H1 (cell line): ENCODE measurements around the gene NLK. TPM values are rescaled to one million over a fixed set of nuclear protein-coding genes. Genes with fewer than 3 reads are reported as not detected.
A peak's percentile ranks its signal among the peaks of the same experiment; 100 is the strongest.

Experiments used
- CTCF ChIA-PET: fragments of 300-600 bp; sonication (Branson Sonifier 250); formaldehyde crosslinking; loops from one replicate; lab custom pipeline; 2021; ENCODE audit not compliant: partially characterized antibody; lab: Charles Lee
- POLR2A ChIA-PET: fragments of 300-600 bp; sonication (Branson Sonifier 250); formaldehyde crosslinking; loops from one replicate; lab custom pipeline; 2021; ENCODE audit warnings: inconsistent platforms; ENCODE audit not compliant: partially characterized antibody; lab: Charles Lee
- DNase-seq, 2 experiments: peaks; one replicate each; pipeline versions ENCODE4 v3.0.0 to v3.0.0-alpha.2; 2010 to 2022; ENCODE audit warnings: low spot score in 2 of 2, low read depth in 1 of 2, mixed read lengths in 1 of 2
- FAIRE-seq: peaks from 2 replicates; lab custom pipeline; 2011; peaks lifted over from hg19 to GRCh38; lab: Jason Lieb, UNC
- H2AFZ ChIP-seq: 2 replicates; pipeline ENCODE4 v1.8.1; 2012; ENCODE audit warnings: low read length, inconsistent platforms
- H2AK5ac ChIP-seq: 2 replicates; pipeline ENCODE4 v1.6.1; 2013; ENCODE audit warnings: low read depth, low read length
- H2BK120ac ChIP-seq: replicated peaks from 2 replicates; pipeline ENCODE3; 2013; ENCODE audit warnings: low read depth, low read length, inconsistent platforms
- H2BK12ac ChIP-seq: 2 replicates; pipeline ENCODE4 v1.6.1; 2013; ENCODE audit warnings: low read depth, low read length
- H2BK15ac ChIP-seq: 2 replicates; pipeline ENCODE4 v1.6.1; 2013; ENCODE audit warnings: low read length
- H2BK20ac ChIP-seq: 2 replicates; pipeline ENCODE4 v1.6.1; 2013; ENCODE audit warnings: low read length
- H2BK5ac ChIP-seq: 2 replicates; pipeline ENCODE4 v1.6.1; 2013; ENCODE audit warnings: low read depth, low read length
- H3K14ac ChIP-seq: 2 replicates; pipeline ENCODE4 v1.6.1; 2013; ENCODE audit warnings: inconsistent platforms; ENCODE audit not compliant: insufficient read length
- H3K18ac ChIP-seq: 2 replicates; pipeline ENCODE4 v1.6.1; 2013; ENCODE audit warnings: low read length; ENCODE audit errors: extremely low read depth
- H3K23ac ChIP-seq: 2 replicates; pipeline ENCODE4 v1.6.1; 2013; ENCODE audit warnings: inconsistent platforms; ENCODE audit not compliant: insufficient read length
- H3K23me2 ChIP-seq: 2 replicates; pipeline ENCODE4 v1.6.1; 2013; ENCODE audit warnings: low read depth, low read length
- H3K27ac ChIP-seq: 2 replicates; pipeline ENCODE4 v1.6.1; 2011; ENCODE audit warnings: low read depth, low read length, inconsistent platforms
- H3K27me3 ChIP-seq, 4 experiments: replicated peaks in 1 of 4; 1 replicate in 1 of 4; 2 replicates in 3 of 4; pipeline versions ENCODE4 v1.6.1 to v1.8.1; 2011 to 2013; ENCODE audit warnings: low read length in 3 of 4, mild to moderate bottlenecking in 3 of 4, inconsistent platforms in 2 of 4, mixed read lengths in 2 of 4, moderate library complexity in 1 of 4; ENCODE audit not compliant: control insufficient read depth in 3 of 4, insufficient read depth in 3 of 4; ENCODE audit errors: extremely low read depth in 1 of 4
- H3K36me3 ChIP-seq, 4 experiments: 2 replicates each; pipeline versions ENCODE4 v1.6.1 to v1.8.1; 2011 to 2013; ENCODE audit warnings: mild to moderate bottlenecking in 4 of 4, low read length in 3 of 4, moderate library complexity in 2 of 4, control low read depth in 1 of 4, inconsistent platforms in 1 of 4; ENCODE audit not compliant: insufficient read depth in 4 of 4, control insufficient read depth in 2 of 4
- H3K4ac ChIP-seq: replicated peaks from 2 replicates; pipeline ENCODE3; 2013; ENCODE audit warnings: low read length, low read depth, mixed read lengths, inconsistent platforms; ENCODE audit not compliant: insufficient read length
- H3K4me1 ChIP-seq, 4 experiments: replicated peaks in 1 of 4; 1 replicate in 1 of 4; 2 replicates in 3 of 4; pipeline versions ENCODE4 v1.6.1 to v1.8.1; 2011 to 2013; ENCODE audit warnings: low read length in 3 of 4, inconsistent platforms in 2 of 4, mixed read lengths in 1 of 4; ENCODE audit not compliant: insufficient read depth in 4 of 4, control insufficient read depth in 3 of 4
- H3K4me2 ChIP-seq, 2 experiments: 2 replicates each; pipeline versions ENCODE4 v1.6.1 to v1.8.1; 2011 to 2013; ENCODE audit warnings: low read depth in 2 of 2, low read length in 2 of 2, control low read depth in 1 of 2, inconsistent platforms in 1 of 2, mild to moderate bottlenecking in 1 of 2; ENCODE audit not compliant: insufficient read depth in 1 of 2
- H3K4me3 ChIP-seq, 4 experiments: fragments of 200-600, 300-600 bp in 1 of 4; sonication (generic), shearing (Covaris generic), sonication (Bioruptor Twin) in 1 of 4; 2 replicates each; pipeline versions ENCODE4 v1.5.1 to v1.8.1; 2011 to 2016; ENCODE audit warnings: low read length in 4 of 4, low read depth in 3 of 4, control low read depth in 2 of 4, inconsistent platforms in 2 of 4, mild to moderate bottlenecking in 2 of 4, mixed read lengths in 1 of 4, moderate library complexity in 1 of 4; ENCODE audit not compliant: insufficient read depth in 2 of 4; ENCODE audit errors: extremely low read depth in 1 of 4
- H3K56ac ChIP-seq: replicated peaks from 2 replicates; pipeline ENCODE3; 2013; ENCODE audit warnings: low read depth, mild to moderate bottlenecking, mixed read lengths, low read length, inconsistent platforms; ENCODE audit not compliant: insufficient read length
- H3K79me1 ChIP-seq: 2 replicates; pipeline ENCODE4 v1.6.1; 2013; ENCODE audit warnings: low read depth, low read length, control low read depth
- H3K79me2 ChIP-seq, 2 experiments: 2 replicates each; pipeline versions ENCODE4 v1.6.1 to v1.8.1; 2012 to 2013; ENCODE audit warnings: low read length in 2 of 2, mild to moderate bottlenecking in 2 of 2, inconsistent platforms in 1 of 2; ENCODE audit not compliant: insufficient read depth in 2 of 2, control insufficient read depth in 1 of 2
- H3K9ac ChIP-seq, 4 experiments: replicated peaks in 1 of 4; 1 replicate in 1 of 4; 2 replicates in 3 of 4; pipeline versions ENCODE4 v1.6.1 to v1.8.1; 2011 to 2013; ENCODE audit warnings: low read depth in 3 of 4, low read length in 3 of 4, control low read depth in 2 of 4, mild to moderate bottlenecking in 2 of 4, moderate library complexity in 2 of 4, inconsistent platforms in 1 of 4; ENCODE audit errors: extremely low read depth in 1 of 4
- H3K9me3 ChIP-seq, 2 experiments: 2 replicates each; pipeline versions ENCODE4 v1.6.1 to v1.8.1; 2012 to 2013; ENCODE audit warnings: mild to moderate bottlenecking in 2 of 2, moderate library complexity in 2 of 2, control low read depth in 1 of 2, inconsistent platforms in 1 of 2, low read depth in 1 of 2, low read length in 1 of 2, mixed read lengths in 1 of 2; ENCODE audit not compliant: insufficient read depth in 2 of 2
- H4K20me1 ChIP-seq, 2 experiments: replicated peaks in 1 of 2; 2 replicates each; pipeline versions ENCODE3 to v1.8.1; 2011 to 2013; ENCODE audit warnings: inconsistent platforms in 2 of 2, low read length in 2 of 2, mild to moderate bottlenecking in 1 of 2; ENCODE audit not compliant: insufficient read depth in 2 of 2, control insufficient read depth in 1 of 2
- H4K5ac ChIP-seq: 2 replicates; pipeline ENCODE4 v1.6.1; 2013; ENCODE audit warnings: low read length, low read depth, mixed read lengths, inconsistent platforms; ENCODE audit not compliant: insufficient read length
- H4K8ac ChIP-seq: 2 replicates; pipeline ENCODE4 v1.8.0; 2013; ENCODE audit warnings: mild to moderate bottlenecking, moderate library complexity, low read length, inconsistent platforms; ENCODE audit not compliant: insufficient read depth; ENCODE audit errors: extremely low read depth
- H4K91ac ChIP-seq: replicated peaks from 2 replicates; pipeline ENCODE3; 2013; ENCODE audit warnings: low read length, mixed read lengths, inconsistent platforms; ENCODE audit not compliant: insufficient read length
- CTBP2 ChIP-seq: IDR thresholded peaks from 2 replicates; pipeline ENCODE4 v1.7.0; 2011; ENCODE audit warnings: borderline replicate concordance, mild to moderate bottlenecking, moderate library complexity, mixed read lengths, low read length; ENCODE audit not compliant: insufficient read depth, insufficient read length
- EGR1 ChIP-seq: IDR thresholded peaks from 2 replicates; pipeline ENCODE4 v1.6.1; 2011; ENCODE audit warnings: low read depth, low read length, borderline replicate concordance
- FOSL1 ChIP-seq: IDR thresholded peaks from 2 replicates; pipeline ENCODE4 v1.6.1; 2011; ENCODE audit warnings: mild to moderate bottlenecking, low read depth, low read length, moderate library complexity; ENCODE audit not compliant: insufficient read depth
- GTF2F1 ChIP-seq: IDR thresholded peaks from 2 replicates; pipeline ENCODE4 v1.6.1; 2012; ENCODE audit warnings: low read depth, low read length, improper control_type of control experiment, borderline replicate concordance
- POLR2A ChIP-seq, 2 experiments: IDR thresholded peaks; 1 replicate in 1 of 2; 2 replicates in 1 of 2; pipeline ENCODE4 v1.6.1; 2011; ENCODE audit warnings: low read depth in 2 of 2, low read length in 2 of 2, mild to moderate bottlenecking in 2 of 2; ENCODE audit errors: control extremely low read depth in 1 of 2
- RNF2 ChIP-seq: fragments of 200-900, 300-1000 bp; sonication (generic); IDR thresholded peaks from 2 replicates; pipeline ENCODE4 v1.7.1; 2016; ENCODE audit warnings: borderline replicate concordance, low read depth, mild to moderate bottlenecking, antibody characterized with exemption, low read length; ENCODE audit not compliant: poor library complexity, severe bottlenecking; ENCODE audit errors: missing control alignments
- SP1 ChIP-seq: IDR thresholded peaks from 2 replicates; pipeline ENCODE4 v1.6.1; 2011; ENCODE audit warnings: low read depth, low read length
- SUZ12 ChIP-seq: fragments of 200-600 bp; sonication (generic); IDR thresholded peaks from 2 replicates; pipeline ENCODE4 v1.6.1; 2012; ENCODE audit warnings: mild to moderate bottlenecking, inconsistent platforms, low read length, moderate library complexity, mixed read lengths
- WGBS, 2 experiments: shearing (Covaris generic) in 1 of 2; methylation state at CpG; one replicate each; pipeline versions ENCODE4 v1.1.6 to v1.1.7; 2013 to 2015; ENCODE audit warnings: low lambda C conversion rate in 2 of 2, mixed read lengths in 2 of 2, inconsistent platforms in 1 of 2, low coverage in 1 of 2, missing lambda C conversion rate in 1 of 2; ENCODE audit not compliant: insufficient replicate concordance in 2 of 2, insufficient coverage in 1 of 2, insufficient read length in 1 of 2; ENCODE audit errors: extremely low coverage in 1 of 2, missing lambda C conversion rate in 1 of 2; 5-methylcytosine and 5-hydroxymethylcytosine counted together
- polyA plus RNA-seq, 7 experiments: library from polyadenylated mRNA; depleted of rRNA in 3 of 7; stranded (reverse) in 5 of 7; unstranded in 2 of 7; fragments of >200 nt in 5 of 7; fragments of 200-250 nt in 2 of 7; gene quantifications; 1 replicate in 5 of 7; 2 replicates in 1 of 7; 4 replicates in 1 of 7; pipeline versions ENCODE4 v1.2.1 to v1.2.3, GENCODE V29; 2011 to 2013; ENCODE audit warnings: missing spikeins in 2 of 7, mixed read lengths in 2 of 7
- total RNA-seq: library from RNA; stranded (reverse); fragmentation: NEBNext Ultra II Directional; extraction: Animal tissue kit (Norgen Biotek cat#: 25700); gene quantifications from 2 replicates; pipeline ENCODE4 v1.2.1, GENCODE V29; 2021
- TF ChIP-seq, protein P1 (sequence below): IDR thresholded peaks from 2 replicates; pipeline ENCODE4 v1.6.1; 2012; ENCODE audit warnings: inconsistent platforms

NLK gene
- total and polyA plus RNA-seq, 2 of the 8 experiments (the other 6 are each of a cell fraction or from before 2014, with no cell fraction given): 30.8 to 49.9 TPM

- Histone ChIP-seq H2AK5ac (no peak overlapping the region), H2BK120ac (no peak overlapping the region), H3K4ac (no peak overlapping the region), H3K9ac (no peak overlapping the region; a peak in 1 of 7 replicates), H4K8ac (no peak overlapping the region), H4K91ac (no peak overlapping the region), H4K5ac (no peak overlapping the region), H3K56ac (no peak overlapping the region), H3K79me2 (peaks cover 0 to 78% of the 10 kb centered on the region in 2 experiments; a peak in 3 of 4 replicates), H2AFZ (no peak overlapping the region), H3K4me2 (peak overlapping the region in 1 of 2 experiments; percentile 28; a peak in 1 of 4 replicates), H3K79me1 (peaks cover 6% of the 10 kb centered on the region; the same call in 1 of the 2 replicates), H3K14ac (no peak overlapping the region), H3K36me3 (no peaks in the 10 kb centered on the region), H3K4me3 (no peak overlapping the region), H2BK12ac (no peak overlapping the region), H3K18ac (no peak overlapping the region), H3K9me3 (no peaks in the 10 kb centered on the region), H3K23me2 (no peaks in the 10 kb centered on the region; the same call in 1 of the 2 replicates), H4K20me1 (peaks cover 4 to 5% of the 10 kb centered on the region in 2 experiments), H2BK5ac (no peak overlapping the region), H2BK20ac (no peak overlapping the region), H3K27me3 (no peaks in the 10 kb centered on the region), H3K4me1 (peaks cover 2 to 23% (median 13%) of the 10 kb centered on the region in 4 experiments; a peak in 5 of 7 replicates), H3K27ac (no peak overlapping the region), H3K23ac (no peak overlapping the region), H2BK15ac (no peak overlapping the region)
- DNase-seq (no peak), FAIRE-seq (no peak)
- POLR2A ChIA-PET: interaction anchor here (0.7 to 1.1 kb wide), 3 partner anchors 18 to 593 kb away, joined by 3 read pairs; no protein-coding TSS in a partner anchor
- 77% methylated on average over 1 of the region's 1 CpG; no CpG with 5 or more reads in 1 of the 2 experiments for WGBS, 2 experiments
- CTCF ChIA-PET: interaction anchor here (1.3 to 1.4 kb wide), 3 partner anchors 18 to 356 kb away, joined by 3 to 4 read pairs (median 4); no protein-coding TSS in a partner anchor
- TF ChIP-seq SP1: no peak
- no peak for TF ChIP-seq SUZ12
- no peak for TF ChIP-seq EGR1
- no peak for TF ChIP-seq POLR2A (IDR thresholded peaks at IDR 0.05; ENCODE audit: control extremely low read depth in 1 of 2, low read depth in 2 of 2, low read length in 2 of 2)
- no peak for TF ChIP-seq GTF2F1
- no peak for TF ChIP-seq CTBP2
- no peak for TF ChIP-seq RNF2
- TF ChIP-seq, protein P1, sequence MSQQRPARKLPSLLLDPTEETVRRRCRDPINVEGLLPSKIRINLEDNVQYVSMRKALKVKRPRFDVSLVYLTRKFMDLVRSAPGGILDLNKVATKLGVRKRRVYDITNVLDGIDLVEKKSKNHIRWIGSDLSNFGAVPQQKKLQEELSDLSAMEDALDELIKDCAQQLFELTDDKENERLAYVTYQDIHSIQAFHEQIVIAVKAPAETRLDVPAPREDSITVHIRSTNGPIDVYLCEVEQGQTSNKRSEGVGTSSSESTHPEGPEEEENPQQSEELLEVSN: no peak
- no peak for TF ChIP-seq FOSL1
These were observed 69.7 kb downstream of the NLK start for GRCh38 chr17:28112181-28112580.
